GM12864 (cell line): ENCODE measurements around the gene TGM1.
"Not testable (repeated sequence)": the region's sequence is repeated elsewhere in the genome, so short reads cannot be mapped to it uniquely, and the experiment has no call there.

Experiments
- DNase-seq: peaks from one replicate; pipeline ENCODE4 v3.0.0-alpha.2; 2011; ENCODE audit warnings: low read depth
- H3K4me3 ChIP-seq: 2 replicates; pipeline ENCODE4 v1.5.1; 2011; ENCODE audit warnings: mild to moderate bottlenecking, low read depth, low read length, control low read depth
- CTCF ChIP-seq: IDR thresholded peaks from 2 replicates; pipeline ENCODE4 v1.5.1; 2011; ENCODE audit warnings: low read depth, mild to moderate bottlenecking, moderate library complexity, low read length, control low read depth, inconsistent platforms; ENCODE audit errors: missing control alignments

TGM1 gene

GRCh38 chr14:24212924-24213865 is 49.8 kb downstream of the TGM1 start, which contains the start of gene CHMP4A:
Gene CHMP4A, minus strand, starts transcription at chr14:24213488. Its CDS starts 49 bp downstream, at chr14:24213439.
- TF ChIP-seq CTCF = no peak
- H3K4me3 ChIP-seq = peak within 1 kb of the TSS; percentile 86

GRCh38 chr14:24211311-24211710 is 51.7 kb downstream of the TGM1 start:
- DNase-seq = no peak
- TF ChIP-seq CTCF = no peak
- no peak overlapping the region for H3K4me3 ChIP-seq

More at GRCh38 chr14:24212924-24213865, 49.8 kb downstream of the TGM1 start, which contains the start of gene CHMP4A:
- DNase-seq = peak; percentile 96

GRCh38 chr14:24207625-24208024 is 55.4 kb downstream of the TGM1 start:
- no peak for TF ChIP-seq CTCF
- no peak for DNase-seq

DNA sequence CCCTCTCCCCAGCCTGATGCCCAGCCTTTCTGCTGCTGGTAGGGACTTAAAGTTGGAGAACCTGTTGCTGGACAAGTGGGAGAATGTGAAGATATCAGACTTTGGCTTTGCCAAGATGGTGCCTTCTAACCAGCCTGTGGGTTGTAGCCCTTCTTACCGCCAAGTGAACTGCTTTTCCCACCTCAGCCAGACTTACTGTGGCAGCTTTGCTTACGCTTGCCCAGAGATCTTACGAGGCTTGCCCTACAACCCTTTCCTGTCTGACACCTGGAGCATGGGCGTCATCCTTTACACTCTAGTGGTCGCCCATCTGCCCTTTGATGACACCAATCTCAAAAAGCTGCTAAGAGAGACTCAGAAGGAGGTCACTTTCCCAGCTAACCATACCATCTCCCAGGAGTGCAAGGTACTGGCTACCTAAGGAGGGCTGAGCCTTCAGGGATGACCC is 55.8 kb downstream of the TGM1 start:
- DNase-seq = no peak
- no peak for TF ChIP-seq CTCF
- no peak overlapping the region for H3K4me3 ChIP-seq

More at GRCh38 chr14:24207625-24208024, 55.4 kb downstream of the TGM1 start:
- no peak overlapping the region for H3K4me3 ChIP-seq

DNA sequence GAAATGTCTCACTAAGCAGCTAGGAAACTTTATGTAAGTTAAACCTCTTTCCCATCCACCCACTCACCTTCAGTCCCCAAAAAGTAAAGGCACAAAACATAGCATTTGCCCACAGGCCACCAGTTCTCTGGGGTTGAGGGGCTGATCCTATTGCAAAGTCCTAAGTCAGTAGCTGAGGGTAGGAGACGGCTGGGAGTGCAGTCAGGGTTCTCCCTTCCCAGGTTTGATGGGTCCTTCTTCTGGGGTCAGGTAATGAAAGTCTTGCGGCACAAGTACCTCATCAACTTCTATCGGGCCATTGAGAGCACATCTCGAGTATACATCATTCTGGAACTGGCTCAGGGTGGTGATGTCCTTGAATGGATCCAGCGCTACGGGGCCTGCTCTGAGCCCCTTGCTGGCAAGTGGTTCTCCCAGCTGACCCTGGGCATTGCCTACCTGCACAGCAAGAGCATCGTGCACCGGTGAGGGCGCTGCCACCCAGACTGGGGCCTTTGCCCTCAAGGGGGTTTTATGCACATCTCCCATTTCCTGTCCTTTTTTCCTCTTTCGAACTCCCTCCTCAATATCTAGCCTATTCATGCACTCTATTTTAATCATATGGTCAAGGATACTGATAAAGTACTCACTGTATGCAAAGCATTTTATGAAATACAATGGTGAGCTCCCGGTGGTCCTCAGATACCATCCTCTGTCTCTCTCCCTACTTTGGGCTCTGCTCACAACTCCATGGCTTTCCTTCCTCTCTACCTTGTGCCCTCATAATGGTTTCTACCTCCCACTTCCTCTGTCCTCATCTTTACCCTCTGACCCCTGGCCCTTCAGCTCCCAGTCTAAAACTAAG is 56.5 kb downstream of the TGM1 start:
- DNase-seq = no peak
- no peak overlapping the region for H3K4me3 ChIP-seq
- TF ChIP-seq CTCF = no peak

DNA sequence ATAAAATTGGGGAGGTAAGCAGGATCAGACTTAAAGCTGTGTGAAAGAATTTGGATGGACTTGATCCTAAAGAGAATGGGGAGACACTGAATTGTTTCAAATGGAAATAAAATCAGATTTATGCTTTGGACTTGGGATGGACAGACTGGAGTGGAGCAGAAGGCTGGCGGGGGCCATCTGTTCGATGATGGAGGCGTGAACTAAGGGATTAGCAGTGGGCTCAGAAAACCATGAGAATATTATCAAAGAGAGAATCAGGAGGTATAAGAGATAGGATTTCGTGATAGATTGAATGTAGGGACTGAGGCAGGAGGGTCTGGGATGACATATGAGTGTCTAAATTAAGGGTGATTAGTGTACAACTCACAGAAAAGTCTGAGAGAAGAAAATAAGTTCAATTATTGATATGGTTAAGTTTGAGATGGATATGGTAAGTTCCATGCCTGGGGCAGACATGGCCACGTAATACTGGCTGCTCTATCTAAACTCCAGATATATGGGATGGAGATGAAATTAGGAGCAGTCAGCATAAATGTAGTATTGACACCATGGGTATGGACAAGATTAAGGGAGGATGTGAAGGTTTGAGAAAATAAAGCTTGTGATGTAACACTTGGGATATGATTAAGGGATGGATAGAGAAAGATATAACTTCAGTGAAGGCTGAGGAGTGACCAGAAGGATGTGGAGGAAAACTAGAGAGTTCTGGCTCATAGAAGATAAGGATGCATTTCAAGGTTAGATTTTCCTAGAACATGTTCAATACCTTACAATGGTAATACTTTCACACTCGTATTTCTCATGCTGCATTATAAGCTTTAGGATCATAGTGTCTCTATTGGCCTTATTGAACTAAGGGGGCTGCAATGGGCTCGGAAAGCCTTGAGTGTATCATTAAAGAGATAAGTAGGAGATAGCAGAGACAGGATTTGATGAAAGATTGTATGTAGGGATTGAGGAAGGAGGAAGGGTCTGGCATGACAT is 58.5 kb downstream of the TGM1 start:
- no peak for TF ChIP-seq CTCF
- no peak overlapping the region for H3K4me3 ChIP-seq
- DNase-seq = no peak

- not testable (repeated sequence) for H3K4me3 ChIP-seq, DNase-seq
Measured at GRCh38 chr14:24203249-24203886, 59.6 kb downstream of the TGM1 start.

DNA sequence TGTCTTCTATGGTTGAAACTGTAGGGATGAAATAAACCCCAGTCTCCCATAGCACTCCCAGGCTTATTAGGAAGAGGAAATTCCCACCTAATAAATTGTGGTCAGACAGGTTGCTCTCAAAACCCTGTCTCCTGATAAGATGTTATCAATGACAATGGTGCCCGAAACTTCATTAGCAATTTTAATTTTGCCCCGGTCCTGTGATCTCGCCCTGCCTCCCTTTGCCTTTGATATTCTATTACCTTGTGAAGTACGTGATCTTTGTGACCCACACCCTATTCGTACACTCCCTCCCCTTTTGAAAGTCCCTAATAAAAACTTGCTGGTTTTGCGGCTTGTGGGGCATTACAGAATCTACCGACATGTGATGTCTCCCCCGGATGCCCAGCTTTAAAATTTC is 60.4 kb downstream of the TGM1 start:
- H3K4me3 ChIP-seq, DNase-seq: not testable (repeated sequence)
